Measurements from ENCODE around the gene BICC1. TPM values are rescaled to one million over a fixed set of nuclear protein-coding genes. Genes with fewer than 3 reads are reported as not detected.

The BICC1 gene
- total and polyA plus RNA-seq, 2 donors (not counting 1 experiment from before 2014, with no cell fraction given): not detected

- Histone ChIP-seq H3K9ac (ENCODE audit: low read length) (no peak overlapping the region), H3K4me2 (replicated peaks; ENCODE audit: low read depth, low read length, poor library complexity, severe bottlenecking) (no peak overlapping the region), H3K4me3 (ENCODE audit: control extremely low read depth in 1 of 5, extremely low read depth in 1 of 5, insufficient read depth in 1 of 5, low read depth in 2 of 5, low read length in 4 of 5) (no peak overlapping the region), H3K27ac (ENCODE audit: low read length in 2 of 2) (no peak overlapping the region), H4K20me1 (ENCODE audit: control insufficient read depth, insufficient read depth, low read length, poor library complexity, severe bottlenecking) (no peaks in the 10 kb centered on the region), H3K36me3 (replicated peaks in 1 of 2; ENCODE audit: control extremely low read depth in 1 of 2, control insufficient read depth in 1 of 2, extremely low read depth in 1 of 2, insufficient read depth in 2 of 2, low read length in 1 of 2) (no peaks in the 10 kb centered on the region), H3K9me3 (ENCODE audit: control extremely low read depth in 1 of 3, control insufficient read depth in 2 of 3, insufficient read depth in 1 of 3, low read length in 2 of 3) (peaks cover 0 to 9% (median 3%) of the 10 kb centered on the region in 3 donors), H3K27me3 (replicated peaks in 1 of 4; ENCODE audit: control extremely low read depth in 1 of 4, control insufficient read depth in 3 of 4, insufficient read depth in 4 of 4, low read length in 3 of 4) (no peaks in the 10 kb centered on the region), H2AFZ (ENCODE audit: insufficient read depth, low read depth, low read length, poor library complexity, severe bottlenecking) (no peak overlapping the region), H3K4me1 (ENCODE audit: control insufficient read depth in 2 of 2, insufficient read depth in 2 of 2, low read length in 2 of 2) (no peaks in the 10 kb centered on the region), H3K79me2 (ENCODE audit: control insufficient read depth, insufficient read depth, low read length) (no peaks in the 10 kb centered on the region)
- WGBS (ENCODE audit: insufficient coverage): 100% methylated on average over 3 of the region's 4 CpGs
- H3K9me3 Mint-ChIP-seq (ENCODE audit: insufficient read depth): peaks cover 14% of the 10 kb centered on the region
- no peak overlapping the region for H3K27ac Mint-ChIP-seq
- DNase-seq (no peak), ATAC-seq (ENCODE audit: low read depth) (no peak)
- no peaks in the 10 kb centered on the region for H3K27me3 Mint-ChIP-seq
- H3K4me3 Mint-ChIP-seq: no peak overlapping the region
- TF ChIP-seq CTCF (IDR thresholded peaks at IDR 0.05) (no peak), EZH2 (IDR thresholded peaks at IDR 0.05; ENCODE audit: borderline replicate concordance, insufficient read depth, low read depth, low read length, poor library complexity, severe bottlenecking) (no peak)
- ChIA-PET POLR2A (no interaction called here), CTCF (no interaction called here)
- intact Hi-C loops (cut with micrococcal nuclease): no loop called here
- H3K4me1 Mint-ChIP-seq: no peaks in the 10 kb centered on the region
Measured at GRCh38 chr10:58662314-58662713, 149.6 kb downstream of the BICC1 start.

GRCh38 chr10:58665361-58665760 lies 152.7 kb downstream of the BICC1 start:
- no peak overlapping the region for H3K27ac Mint-ChIP-seq
- peaks cover 10% of the 10 kb centered on the region for H3K9me3 Mint-ChIP-seq (ENCODE audit: insufficient read depth)
- H3K9me3 ChIP-seq (ENCODE audit: control extremely low read depth in 1 of 3, control insufficient read depth in 2 of 3, insufficient read depth in 1 of 3, low read length in 2 of 3): peaks cover 0 to 9% (median 3%) of the 10 kb centered on the region in 3 donors
- WGBS (ENCODE audit: insufficient coverage): no CpG with 5 or more reads among the region's 3 CpGs
- ChIA-PET POLR2A (no interaction called here), CTCF (no interaction called here)
- H3K27me3 ChIP-seq (replicated peaks in 1 of 4; ENCODE audit: control extremely low read depth in 1 of 4, control insufficient read depth in 3 of 4, insufficient read depth in 4 of 4, low read length in 3 of 4): no peaks in the 10 kb centered on the region
- no peaks in the 10 kb centered on the region for H3K79me2 ChIP-seq (ENCODE audit: control insufficient read depth, insufficient read depth, low read length)
- TF ChIP-seq EZH2 (IDR thresholded peaks at IDR 0.05; ENCODE audit: borderline replicate concordance, insufficient read depth, low read depth, low read length, poor library complexity, severe bottlenecking) (no peak), CTCF (IDR thresholded peaks at IDR 0.05) (no peak)
- no peaks in the 10 kb centered on the region for H3K36me3 ChIP-seq (replicated peaks in 1 of 2; ENCODE audit: control extremely low read depth in 1 of 2, control insufficient read depth in 1 of 2, extremely low read depth in 1 of 2, insufficient read depth in 2 of 2, low read length in 1 of 2)
- no peak for DNase-seq
- no peak overlapping the region for H3K4me2 ChIP-seq (replicated peaks; ENCODE audit: low read depth, low read length, poor library complexity, severe bottlenecking)
- H3K4me1 ChIP-seq (ENCODE audit: control insufficient read depth in 2 of 2, insufficient read depth in 2 of 2, low read length in 2 of 2): no peaks in the 10 kb centered on the region
- no peak overlapping the region for H3K9ac ChIP-seq (ENCODE audit: low read length)
- ATAC-seq (ENCODE audit: low read depth): no peak
- no peaks in the 10 kb centered on the region for H3K27me3 Mint-ChIP-seq
- no peak overlapping the region for H3K4me3 ChIP-seq (ENCODE audit: control extremely low read depth in 1 of 5, extremely low read depth in 1 of 5, insufficient read depth in 1 of 5, low read depth in 2 of 5, low read length in 4 of 5)
- no peak overlapping the region for H3K27ac ChIP-seq (ENCODE audit: low read length in 2 of 2)
- no peak overlapping the region for H3K4me3 Mint-ChIP-seq
- H4K20me1 ChIP-seq (ENCODE audit: control insufficient read depth, insufficient read depth, low read length, poor library complexity, severe bottlenecking): no peaks in the 10 kb centered on the region
- no peaks in the 10 kb centered on the region for H3K4me1 Mint-ChIP-seq
- no peak overlapping the region for H2AFZ ChIP-seq (ENCODE audit: insufficient read depth, low read depth, low read length, poor library complexity, severe bottlenecking)
- intact Hi-C loops (cut with micrococcal nuclease): no loop called here

Data from B cell (primary cell).